HFFc6 (cell line): ENCODE measurements around the gene ABHD12. TPM values are rescaled to one million over a fixed set of nuclear protein-coding genes. Genes with fewer than 3 reads are reported as not detected.
A peak's percentile ranks its signal among the peaks of the same experiment; 100 is the strongest.

Experiments
- DNase-seq: peaks from one replicate; pipeline ENCODE4 v3.0.0-alpha.2; 2018
- H3K27ac Mint-ChIP-seq: 2 replicates; pipeline ENCODE4 v1.8.0; 2020; ENCODE audit warnings: mild to moderate bottlenecking, mixed read lengths
- H3K27me3 Mint-ChIP-seq: 2 replicates; pipeline ENCODE4 v1.8.0; 2021; ENCODE audit warnings: mild to moderate bottlenecking, moderate library complexity, mixed read lengths; ENCODE audit not compliant: insufficient read depth
- H3K36me3 Mint-ChIP-seq: 2 replicates; pipeline ENCODE4 v1.8.0; 2021; ENCODE audit warnings: low read depth, mixed read lengths
- H3K4me1 Mint-ChIP-seq: 2 replicates; pipeline ENCODE4 v1.8.0; 2020; ENCODE audit warnings: low read depth, mixed read lengths
- H3K4me3 Mint-ChIP-seq: 2 replicates; pipeline ENCODE4 v1.8.0; 2020; ENCODE audit warnings: mild to moderate bottlenecking, moderate library complexity, mixed read lengths
- H3K9me3 Mint-ChIP-seq: 2 replicates; pipeline ENCODE4 v1.8.0; 2020; ENCODE audit warnings: mild to moderate bottlenecking, mixed read lengths
- total RNA-seq, 6 experiments: library from RNA; stranded (reverse); fragmentation: NEBNext Ultra II Directional; extraction: Animal tissue kit (Norgen Biotek cat#: 25700); gene quantifications; 2 replicates in 1 of 6; 3 replicates in 5 of 6; pipeline ENCODE4 v1.2.3, GENCODE V29; 2021
- TF ChIP-seq, protein P1 (sequence below): fragments of 200-600 bp; sonication (generic); IDR thresholded peaks from 2 replicates; pipeline ENCODE4 v1.5.0; 2021; ENCODE audit warnings: antibody characterized with exemption, mild to moderate bottlenecking

The ABHD12 gene
- total RNA-seq, 6 experiments from 2014 or later, result 87.0 to 103 (median 98.9) TPM

DNA sequence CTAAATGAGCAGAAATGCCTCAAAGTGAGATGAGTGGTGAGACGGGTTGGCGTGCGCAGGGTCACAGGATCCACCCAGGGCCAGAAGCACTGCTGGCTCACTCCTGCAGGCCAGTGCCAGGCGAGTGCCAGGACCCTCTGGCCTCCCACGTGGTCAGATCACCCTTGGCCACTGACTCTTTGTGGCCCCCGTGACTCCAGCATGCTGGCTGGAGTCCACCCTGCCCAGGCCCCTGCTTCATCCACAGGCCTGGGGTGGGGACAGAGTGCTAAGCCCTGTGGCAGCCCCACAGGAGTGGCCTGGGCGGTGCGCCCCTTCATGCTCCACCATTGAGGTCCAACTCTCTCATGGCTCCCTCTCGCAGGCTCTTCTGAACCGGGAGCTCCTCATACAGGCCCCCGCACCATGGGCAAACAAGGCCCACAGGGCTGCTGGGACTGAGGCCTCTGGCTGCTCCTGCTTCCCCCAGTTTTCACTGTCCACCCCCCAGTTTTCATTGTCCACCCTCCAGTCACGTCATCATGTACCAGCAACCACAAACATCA is 61.6 kb downstream of the ABHD12 start:
- Mint-ChIP-seq H3K9me3 (no peaks in the 10 kb centered on the region), H3K27ac (no peak overlapping the region), H3K4me1 (peaks cover 32% of the 10 kb centered on the region), H3K4me3 (no peak overlapping the region), H3K27me3 (no peaks in the 10 kb centered on the region), H3K36me3 (no peaks in the 10 kb centered on the region; the same call in 1 of the 2 replicates)
- DNase-seq, result no peak
- TF ChIP-seq, protein P1, sequence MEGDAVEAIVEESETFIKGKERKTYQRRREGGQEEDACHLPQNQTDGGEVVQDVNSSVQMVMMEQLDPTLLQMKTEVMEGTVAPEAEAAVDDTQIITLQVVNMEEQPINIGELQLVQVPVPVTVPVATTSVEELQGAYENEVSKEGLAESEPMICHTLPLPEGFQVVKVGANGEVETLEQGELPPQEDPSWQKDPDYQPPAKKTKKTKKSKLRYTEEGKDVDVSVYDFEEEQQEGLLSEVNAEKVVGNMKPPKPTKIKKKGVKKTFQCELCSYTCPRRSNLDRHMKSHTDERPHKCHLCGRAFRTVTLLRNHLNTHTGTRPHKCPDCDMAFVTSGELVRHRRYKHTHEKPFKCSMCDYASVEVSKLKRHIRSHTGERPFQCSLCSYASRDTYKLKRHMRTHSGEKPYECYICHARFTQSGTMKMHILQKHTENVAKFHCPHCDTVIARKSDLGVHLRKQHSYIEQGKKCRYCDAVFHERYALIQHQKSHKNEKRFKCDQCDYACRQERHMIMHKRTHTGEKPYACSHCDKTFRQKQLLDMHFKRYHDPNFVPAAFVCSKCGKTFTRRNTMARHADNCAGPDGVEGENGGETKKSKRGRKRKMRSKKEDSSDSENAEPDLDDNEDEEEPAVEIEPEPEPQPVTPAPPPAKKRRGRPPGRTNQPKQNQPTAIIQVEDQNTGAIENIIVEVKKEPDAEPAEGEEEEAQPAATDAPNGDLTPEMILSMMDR, result no peak

DNA sequence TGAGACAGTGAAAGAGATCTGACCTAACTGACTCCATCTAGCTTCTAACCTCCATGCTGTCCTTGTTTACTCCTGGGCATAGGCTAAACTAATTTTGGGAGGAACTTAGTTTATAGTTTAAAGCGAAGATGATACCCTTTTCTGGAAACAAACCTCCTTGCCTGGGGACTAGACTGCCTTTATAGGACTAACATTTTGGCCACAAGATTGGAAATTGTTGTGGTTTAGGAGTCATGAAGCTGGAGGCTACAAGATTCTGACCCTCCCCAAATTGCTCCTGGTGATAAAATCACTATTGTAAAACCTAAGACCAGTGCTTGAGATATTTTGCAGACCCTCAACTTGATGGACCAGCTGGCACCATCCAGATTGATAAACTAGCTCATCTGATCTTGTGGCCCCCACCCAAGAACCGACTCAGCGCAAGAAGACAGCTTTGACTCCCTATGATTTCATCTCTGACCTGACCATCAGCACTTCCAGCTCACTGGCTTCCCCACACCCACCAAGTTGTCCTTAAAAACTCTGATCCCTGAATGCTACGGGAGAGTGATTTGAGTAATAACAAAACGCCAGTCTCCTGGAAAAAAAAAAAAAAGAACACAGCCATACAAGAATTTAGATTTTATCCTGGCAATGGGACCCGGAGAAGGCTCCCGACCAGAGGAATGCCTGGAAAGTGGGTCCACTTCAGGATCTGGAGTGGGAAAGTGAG is 63.0 kb downstream of the ABHD12 start:
- TF ChIP-seq, protein P1, result no peak
- H3K27ac Mint-ChIP-seq, result peak overlapping the region; percentile 25
- H3K36me3 Mint-ChIP-seq, result peaks cover 6% of the 10 kb centered on the region
- DNase-seq, result no peak
- H3K4me1 Mint-ChIP-seq, result peaks cover 32% of the 10 kb centered on the region
- no peaks in the 10 kb centered on the region for H3K9me3 Mint-ChIP-seq
- no peaks in the 10 kb centered on the region for H3K27me3 Mint-ChIP-seq
- 0 out of 2 replicates have a peak overlapping the region, but pooled peaks have one; percentile 1 for H3K4me3 Mint-ChIP-seq

DNA sequence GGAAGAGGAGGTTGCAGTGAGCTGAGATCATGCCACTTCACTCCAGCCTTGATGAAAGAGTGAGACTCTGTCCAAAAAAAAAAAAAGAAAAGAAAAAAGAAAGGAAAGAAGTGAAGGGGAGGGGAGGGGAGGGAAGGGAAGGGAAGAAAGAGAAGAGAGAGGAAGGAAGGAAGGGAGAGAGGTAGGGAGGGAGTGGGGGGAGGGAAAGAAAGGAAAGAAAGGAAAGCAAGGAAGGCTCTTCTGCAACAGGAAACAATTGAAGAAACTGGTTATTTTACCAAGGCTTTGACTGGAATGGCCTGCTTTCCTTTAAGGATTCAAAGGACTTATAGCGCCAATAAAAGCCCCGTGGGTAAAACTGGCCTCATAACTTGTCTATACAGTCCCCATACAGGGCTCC is 64.6 kb downstream of the ABHD12 start:
- TF ChIP-seq, protein P1, result no peak
- Mint-ChIP-seq H3K4me3 (no peak overlapping the region), H3K4me1 (peaks cover 40% of the 10 kb centered on the region), H3K9me3 (no peaks in the 10 kb centered on the region), H3K27me3 (no peaks in the 10 kb centered on the region), H3K36me3 (peaks cover 14% of the 10 kb centered on the region), H3K27ac (no peak overlapping the region)
- no peak for DNase-seq

DNA sequence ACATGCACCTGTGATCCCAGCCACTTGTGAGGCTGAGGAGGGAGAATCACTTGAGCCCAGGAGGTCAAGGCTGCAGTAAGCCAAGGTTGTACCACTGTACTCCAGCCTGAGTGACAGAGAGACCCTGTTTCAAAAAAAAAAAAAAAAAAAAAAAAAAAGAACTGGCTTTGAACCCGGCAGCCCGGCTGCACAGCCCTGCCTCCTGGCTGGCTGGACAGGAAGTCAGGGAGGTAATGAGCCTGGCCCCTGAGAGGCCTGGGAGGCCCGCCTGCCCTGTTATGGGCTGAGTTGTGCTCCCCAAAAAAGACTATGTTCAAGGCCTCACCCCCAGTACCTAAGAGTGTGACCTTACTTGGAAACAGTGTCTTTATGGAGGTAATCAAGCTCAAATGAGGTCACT is 65.6 kb downstream of the ABHD12 start:
- Mint-ChIP-seq H3K4me3 (no peak overlapping the region), H3K27ac (no peak overlapping the region; the same call in 1 of the 2 replicates), H3K36me3 (peaks cover 14% of the 10 kb centered on the region), H3K27me3 (no peaks in the 10 kb centered on the region), H3K9me3 (no peaks in the 10 kb centered on the region), H3K4me1 (peaks cover 40% of the 10 kb centered on the region)
- DNase-seq, result no peak
- TF ChIP-seq, protein P1, result no peak

DNA sequence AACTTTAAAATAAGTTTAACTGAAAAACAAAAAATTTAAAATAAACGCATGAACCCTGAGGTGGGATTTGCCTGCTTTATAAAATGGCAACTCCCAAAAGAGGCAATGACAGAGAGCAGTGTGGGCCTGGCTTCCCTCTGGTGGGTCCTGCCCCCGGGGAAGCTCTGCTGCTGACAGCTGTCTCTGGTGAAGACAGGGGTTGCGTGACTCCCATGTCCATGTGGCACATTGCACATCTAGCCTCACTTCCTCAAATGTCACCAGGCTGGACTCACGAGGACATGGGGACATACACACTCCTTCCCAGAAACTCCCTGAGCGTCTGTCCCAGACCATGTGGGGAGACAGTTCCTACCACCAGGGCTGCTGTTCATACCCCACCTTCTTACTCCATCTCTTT is 66.2 kb downstream of the ABHD12 start:
- no peak for DNase-seq
- Mint-ChIP-seq H3K36me3 (peaks cover 20% of the 10 kb centered on the region), H3K4me3 (no peak overlapping the region), H3K4me1 (peaks cover 34% of the 10 kb centered on the region), H3K27ac (no peak overlapping the region), H3K9me3 (no peaks in the 10 kb centered on the region), H3K27me3 (no peaks in the 10 kb centered on the region)
- TF ChIP-seq, protein P1, result no peak
